NCI-H2227 (cell line): ENCODE data around the gene SEC61B.
A peak's percentile ranks its signal among the peaks of the same experiment; 100 is the strongest.

Experiments
- DNase-seq: peaks from one replicate; lab custom pipeline; 2025; ENCODE audit not compliant: unreplicated experiment; lab: John Stamatoyannopoulos, UW

SEC61B gene

GRCh38 chr9:99221621-99222415 is at the start of gene SEC61B, which contains the start of gene ALG2:
SEC61B (plus strand) TSS chr9:99222282; CDS start chr9:99222364, 82 bp downstream.
ALG2 (minus strand) TSS chr9:99221942; CDS start chr9:99221894, 48 bp downstream.
- peak; percentile 93 for DNase-seq

- no peak for DNase-seq
These were observed 48.2 kb upstream of the SEC61B start for GRCh38 chr9:99173570-99174504.

- no peak for DNase-seq
These were observed 45.5 kb upstream of the SEC61B start for GRCh38 chr9:99176527-99177013.

- DNase-seq = no peak
These were observed 44.3 kb upstream of the SEC61B start for GRCh38 chr9:99177576-99178366.

GRCh38 chr9:99178912-99179872 is 42.9 kb upstream of the SEC61B start:
- DNase-seq = no peak

- DNase-seq = no peak
These were observed 41.9 kb upstream of the SEC61B start for GRCh38 chr9:99180199-99180598.

- no peak for DNase-seq
These were observed 41.4 kb upstream of the SEC61B start for GRCh38 chr9:99180662-99181061.

- DNase-seq = no peak
These were observed 40.9 kb upstream of the SEC61B start for GRCh38 chr9:99181206-99181605.

- no peak for DNase-seq
These were observed 40.5 kb upstream of the SEC61B start for GRCh38 chr9:99181621-99182020.

GRCh38 chr9:99182356-99182755 is 39.7 kb upstream of the SEC61B start:
- DNase-seq = no peak

- DNase-seq = no peak
These were observed 38.5 kb upstream of the SEC61B start for GRCh38 chr9:99183616-99184015.

GRCh38 chr9:99184110-99184474 is 38.0 kb upstream of the SEC61B start:
- no peak for DNase-seq

- peak; percentile 87 for DNase-seq
These were observed 37.4 kb upstream of the SEC61B start for GRCh38 chr9:99184475-99185347.

GRCh38 chr9:99185348-99185632 is 36.8 kb upstream of the SEC61B start:
- no peak for DNase-seq

GRCh38 chr9:99185934-99186333 is 36.1 kb upstream of the SEC61B start:
- DNase-seq = no peak

- DNase-seq = no peak
These were observed 34.8 kb upstream of the SEC61B start for GRCh38 chr9:99187311-99187710.

GRCh38 chr9:99189186-99189585 is 32.9 kb upstream of the SEC61B start:
- DNase-seq = no peak

- DNase-seq = no peak
These were observed 32.0 kb upstream of the SEC61B start for GRCh38 chr9:99189887-99190596.
